ENCODE results near the gene GORASP1.

Gene GORASP1

DNA sequence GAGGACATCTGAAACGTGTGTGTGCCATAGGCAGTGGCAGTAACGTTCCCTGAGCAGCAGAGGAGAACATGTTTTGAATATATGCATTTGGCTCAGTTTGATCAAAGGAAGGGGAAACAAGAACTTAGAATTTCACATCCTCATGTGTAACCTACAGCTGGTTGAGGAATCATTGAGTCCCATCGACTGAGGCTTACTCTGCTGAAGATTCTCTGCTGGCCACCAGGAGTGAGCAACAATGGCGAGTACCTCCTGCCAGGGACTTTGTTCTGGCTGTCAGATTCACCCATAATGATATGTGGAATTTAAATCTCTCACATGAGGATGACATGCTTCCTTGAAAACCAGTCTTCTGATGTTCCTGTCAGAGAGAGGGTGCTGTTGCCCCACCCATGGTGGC lies 21.3 kb downstream of the GORASP1 start:
- H3K27me3 Mint-ChIP-seq (ENCODE audit: low read depth), result no peaks in the 10 kb centered on the region
- peaks cover 3% of the 10 kb centered on the region for H3K4me1 Mint-ChIP-seq
- H3K9me3 Mint-ChIP-seq, result no peaks in the 10 kb centered on the region
- H3K4me3 Mint-ChIP-seq, result no peak overlapping the region
- no peak overlapping the region for H3K27ac Mint-ChIP-seq
- TF ChIP-seq, protein P1, sequence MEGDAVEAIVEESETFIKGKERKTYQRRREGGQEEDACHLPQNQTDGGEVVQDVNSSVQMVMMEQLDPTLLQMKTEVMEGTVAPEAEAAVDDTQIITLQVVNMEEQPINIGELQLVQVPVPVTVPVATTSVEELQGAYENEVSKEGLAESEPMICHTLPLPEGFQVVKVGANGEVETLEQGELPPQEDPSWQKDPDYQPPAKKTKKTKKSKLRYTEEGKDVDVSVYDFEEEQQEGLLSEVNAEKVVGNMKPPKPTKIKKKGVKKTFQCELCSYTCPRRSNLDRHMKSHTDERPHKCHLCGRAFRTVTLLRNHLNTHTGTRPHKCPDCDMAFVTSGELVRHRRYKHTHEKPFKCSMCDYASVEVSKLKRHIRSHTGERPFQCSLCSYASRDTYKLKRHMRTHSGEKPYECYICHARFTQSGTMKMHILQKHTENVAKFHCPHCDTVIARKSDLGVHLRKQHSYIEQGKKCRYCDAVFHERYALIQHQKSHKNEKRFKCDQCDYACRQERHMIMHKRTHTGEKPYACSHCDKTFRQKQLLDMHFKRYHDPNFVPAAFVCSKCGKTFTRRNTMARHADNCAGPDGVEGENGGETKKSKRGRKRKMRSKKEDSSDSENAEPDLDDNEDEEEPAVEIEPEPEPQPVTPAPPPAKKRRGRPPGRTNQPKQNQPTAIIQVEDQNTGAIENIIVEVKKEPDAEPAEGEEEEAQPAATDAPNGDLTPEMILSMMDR (IDR thresholded peaks at IDR 0.05; ENCODE audit: unreplicated experiment in 3 of 3), result no peak
- peaks cover 78% of the 10 kb centered on the region for H3K36me3 Mint-ChIP-seq (ENCODE audit: low read depth)

DNA sequence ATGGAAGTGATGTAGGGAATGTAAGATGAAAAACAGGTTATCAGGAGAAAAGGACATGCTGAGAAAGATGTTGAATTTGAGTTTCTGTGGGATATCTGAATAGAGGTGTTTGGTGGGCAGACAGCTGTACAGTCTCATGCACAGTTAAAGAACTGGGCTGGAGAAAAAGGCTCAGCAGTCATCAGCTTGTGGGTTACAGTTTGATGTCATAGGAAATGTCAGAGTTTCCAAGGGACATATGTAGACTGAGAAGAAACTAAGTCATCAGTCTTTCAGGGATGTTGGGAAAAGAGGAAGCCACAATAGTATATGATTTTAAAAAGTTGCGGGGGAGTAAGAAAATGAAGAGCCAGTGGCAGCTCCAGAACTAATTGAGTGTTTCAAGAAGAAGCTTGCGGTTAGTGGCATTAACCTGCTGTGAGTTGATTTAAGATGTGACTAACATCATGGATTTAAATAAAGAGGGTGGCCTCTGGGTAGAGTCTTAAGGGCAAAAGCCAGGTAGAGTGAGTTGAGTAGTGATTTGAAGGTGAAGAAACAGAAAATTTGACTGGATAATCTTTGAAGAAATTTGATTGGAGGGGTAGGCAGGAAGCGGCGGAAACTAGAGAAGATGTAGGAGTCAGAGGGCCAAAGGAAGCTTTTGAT lies 24.6 kb downstream of the GORASP1 start:
- TF ChIP-seq, protein P1 (IDR thresholded peaks at IDR 0.05; ENCODE audit: unreplicated experiment in 3 of 3), result no peak
- Mint-ChIP-seq H3K9me3 (no peaks in the 10 kb centered on the region), H3K4me3 (no peak overlapping the region), H3K4me1 (peaks cover 5% of the 10 kb centered on the region), H3K27ac (no peak overlapping the region), H3K27me3 (ENCODE audit: low read depth) (no peaks in the 10 kb centered on the region), H3K36me3 (ENCODE audit: low read depth) (peaks cover 71% of the 10 kb centered on the region)

DNA sequence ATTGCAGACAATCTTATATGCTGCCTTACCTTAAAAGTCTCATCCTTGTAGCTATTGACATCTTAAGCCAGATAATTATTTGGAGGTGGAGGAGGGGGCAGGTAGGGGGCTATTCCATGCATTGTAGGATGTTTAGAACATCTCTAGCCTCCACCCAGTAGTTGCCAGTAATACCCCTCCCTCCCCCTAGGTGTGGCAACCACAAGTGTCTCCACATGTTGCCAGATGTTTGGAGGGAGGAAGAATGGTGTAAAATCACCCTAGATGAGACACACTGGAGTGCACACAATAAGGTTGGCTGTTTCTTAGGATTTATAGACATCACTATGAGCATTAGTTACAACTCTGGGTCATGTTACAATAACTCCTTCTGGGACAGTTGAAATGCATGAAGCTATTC lies 27.4 kb downstream of the GORASP1 start:
- H3K4me3 Mint-ChIP-seq, result no peak overlapping the region
- H3K9me3 Mint-ChIP-seq, result no peaks in the 10 kb centered on the region
- peaks cover 5% of the 10 kb centered on the region for H3K4me1 Mint-ChIP-seq
- H3K27me3 Mint-ChIP-seq (ENCODE audit: low read depth), result no peaks in the 10 kb centered on the region
- H3K27ac Mint-ChIP-seq, result no peak overlapping the region
- TF ChIP-seq, protein P1 (IDR thresholded peaks at IDR 0.05; ENCODE audit: unreplicated experiment in 3 of 3), result no peak
- H3K36me3 Mint-ChIP-seq (ENCODE audit: low read depth), result peaks cover 80% of the 10 kb centered on the region

DNA sequence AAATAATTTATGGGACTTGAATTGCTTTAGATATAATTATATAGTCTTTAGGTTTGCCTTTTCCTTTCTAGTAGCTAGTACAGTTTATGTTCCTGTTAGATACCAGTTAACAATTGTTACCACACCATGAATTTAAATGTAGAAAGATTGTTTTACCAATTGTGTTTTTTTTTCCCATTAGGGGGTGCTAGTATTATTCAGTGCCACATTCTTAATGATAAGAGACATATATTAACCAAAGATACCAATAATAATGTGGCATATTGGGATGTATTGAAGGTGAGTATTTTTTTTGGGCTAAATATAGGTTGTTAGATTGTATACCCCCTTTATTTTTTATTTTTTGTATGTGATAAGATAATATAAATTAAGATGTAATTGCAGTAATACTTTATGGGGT lies 27.9 kb downstream of the GORASP1 start:
- H3K9me3 Mint-ChIP-seq, result no peaks in the 10 kb centered on the region
- H3K36me3 Mint-ChIP-seq (ENCODE audit: low read depth), result peaks cover 84% of the 10 kb centered on the region
- H3K27ac Mint-ChIP-seq, result no peak overlapping the region
- TF ChIP-seq, protein P1 (IDR thresholded peaks at IDR 0.05; ENCODE audit: unreplicated experiment in 3 of 3), result no peak
- no peak overlapping the region for H3K4me3 Mint-ChIP-seq
- no peaks in the 10 kb centered on the region for H3K27me3 Mint-ChIP-seq (ENCODE audit: low read depth)
- H3K4me1 Mint-ChIP-seq, result peaks cover 5% of the 10 kb centered on the region

DNA sequence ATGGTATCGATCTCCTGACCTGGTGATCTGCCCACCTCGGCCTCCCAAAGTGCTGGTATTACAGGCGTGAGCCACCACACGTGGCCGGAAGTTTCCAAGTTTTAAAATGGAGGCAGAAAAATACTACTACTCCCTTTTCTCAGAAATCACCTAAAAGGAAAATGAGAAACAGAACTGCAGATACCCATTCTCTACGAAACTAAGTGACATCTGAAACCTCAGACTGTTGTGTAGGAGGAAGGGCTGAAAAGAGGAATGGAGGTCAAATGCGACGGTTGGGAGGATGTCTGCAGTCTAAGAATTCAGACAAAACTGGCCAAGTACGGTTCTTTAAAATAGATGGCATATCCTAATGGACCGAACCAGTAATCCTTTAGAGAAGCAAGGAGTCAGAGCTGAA lies 31.5 kb downstream of the GORASP1 start:
- no peaks in the 10 kb centered on the region for H3K9me3 Mint-ChIP-seq
- H3K4me3 Mint-ChIP-seq, result no peak overlapping the region
- H3K36me3 Mint-ChIP-seq (ENCODE audit: low read depth), result peaks cover 81% of the 10 kb centered on the region
- H3K27ac Mint-ChIP-seq, result no peak overlapping the region
- peaks cover 5% of the 10 kb centered on the region for H3K4me1 Mint-ChIP-seq
- H3K27me3 Mint-ChIP-seq (ENCODE audit: low read depth), result no peaks in the 10 kb centered on the region
- TF ChIP-seq, protein P1 (IDR thresholded peaks at IDR 0.05; ENCODE audit: unreplicated experiment in 3 of 3), result no peak

DNA sequence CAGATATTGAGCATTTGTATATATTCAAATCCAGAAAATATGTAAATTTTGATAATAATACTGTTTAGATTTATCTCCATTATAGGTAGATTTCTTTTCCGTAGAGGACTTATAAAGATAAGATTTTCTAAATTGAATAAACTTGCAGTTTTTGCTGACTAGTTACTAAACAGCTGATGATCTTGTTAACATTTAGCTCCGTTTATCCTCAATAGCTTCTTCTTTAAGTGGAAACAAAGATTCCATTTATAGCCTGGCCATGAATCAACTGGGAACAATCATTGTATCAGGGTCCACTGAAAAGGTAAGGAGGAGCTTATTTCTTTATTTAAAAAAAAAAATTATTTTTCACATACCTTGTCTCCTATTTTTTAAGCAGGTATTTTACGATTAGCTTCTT lies 38.9 kb downstream of the GORASP1 start:
- peaks cover 5% of the 10 kb centered on the region for H3K4me1 Mint-ChIP-seq
- H3K9me3 Mint-ChIP-seq, result no peaks in the 10 kb centered on the region
- peaks cover 59% of the 10 kb centered on the region for H3K36me3 Mint-ChIP-seq (ENCODE audit: low read depth)
- H3K27ac Mint-ChIP-seq, result no peak overlapping the region
- no peak overlapping the region for H3K4me3 Mint-ChIP-seq
- H3K27me3 Mint-ChIP-seq (ENCODE audit: low read depth), result no peaks in the 10 kb centered on the region
- TF ChIP-seq, protein P1 (IDR thresholded peaks at IDR 0.05; ENCODE audit: unreplicated experiment in 3 of 3), result no peak
